Adrenal gland (tissue), 5 donors: ENCODE results near the gene RPSA.
"Not testable (repeated sequence)": the region's sequence is repeated elsewhere in the genome, so short reads cannot be mapped to it uniquely, and the experiment has no call there.

Source experiments
- POLR2A ChIP-seq, 2 donors: fragments of 450-650 bp; IDR thresholded peaks; one replicate each; pipeline ENCODE4 v1.6.1; 2017; ENCODE audit warnings: antibody characterized with exemption in 2 of 2, mild to moderate bottlenecking in 2 of 2, moderate library complexity in 1 of 2
- TF ChIP-seq, protein P1 (sequence below), 6 experiments: fragments of 450-650 bp in 4 of 6; fragments of 200-600 bp in 2 of 6; sonication (generic) in 1 of 6; IDR thresholded peaks; 1 replicate in 5 of 6; 2 replicates in 1 of 6; pipeline versions ENCODE4 v1.5.1 to v1.8.0; 2016 to 2021; ENCODE audit warnings: antibody characterized with exemption in 6 of 6, mild to moderate bottlenecking in 2 of 6, moderate library complexity in 1 of 6
- donor health status: DM: no; HTN: no; CAD: no.

DNA sequence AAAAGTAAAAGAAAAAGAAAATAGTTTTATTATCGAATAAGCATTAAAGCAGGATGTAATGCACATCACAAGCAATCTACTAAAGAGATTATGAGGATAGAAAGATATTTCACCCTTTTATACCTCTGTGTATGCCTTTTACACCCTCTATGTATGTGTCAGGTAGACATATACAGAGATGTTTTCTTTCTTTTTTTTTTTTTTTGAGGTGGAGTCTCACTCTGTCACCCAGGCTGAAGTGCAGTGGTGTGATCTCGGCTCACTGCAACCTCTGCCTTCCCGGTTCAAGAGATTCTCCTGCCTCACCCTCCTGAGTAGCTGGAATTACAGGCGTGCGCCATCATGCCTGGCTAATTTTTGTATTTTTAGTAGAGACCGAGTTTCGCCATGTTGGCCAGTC, 47.4 kb downstream of the RPSA start:
- TF ChIP-seq POLR2A (IDR thresholded peaks at IDR 0.05) = not testable (repeated sequence)
- TF ChIP-seq, protein P1, sequence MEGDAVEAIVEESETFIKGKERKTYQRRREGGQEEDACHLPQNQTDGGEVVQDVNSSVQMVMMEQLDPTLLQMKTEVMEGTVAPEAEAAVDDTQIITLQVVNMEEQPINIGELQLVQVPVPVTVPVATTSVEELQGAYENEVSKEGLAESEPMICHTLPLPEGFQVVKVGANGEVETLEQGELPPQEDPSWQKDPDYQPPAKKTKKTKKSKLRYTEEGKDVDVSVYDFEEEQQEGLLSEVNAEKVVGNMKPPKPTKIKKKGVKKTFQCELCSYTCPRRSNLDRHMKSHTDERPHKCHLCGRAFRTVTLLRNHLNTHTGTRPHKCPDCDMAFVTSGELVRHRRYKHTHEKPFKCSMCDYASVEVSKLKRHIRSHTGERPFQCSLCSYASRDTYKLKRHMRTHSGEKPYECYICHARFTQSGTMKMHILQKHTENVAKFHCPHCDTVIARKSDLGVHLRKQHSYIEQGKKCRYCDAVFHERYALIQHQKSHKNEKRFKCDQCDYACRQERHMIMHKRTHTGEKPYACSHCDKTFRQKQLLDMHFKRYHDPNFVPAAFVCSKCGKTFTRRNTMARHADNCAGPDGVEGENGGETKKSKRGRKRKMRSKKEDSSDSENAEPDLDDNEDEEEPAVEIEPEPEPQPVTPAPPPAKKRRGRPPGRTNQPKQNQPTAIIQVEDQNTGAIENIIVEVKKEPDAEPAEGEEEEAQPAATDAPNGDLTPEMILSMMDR (IDR thresholded peaks at IDR 0.05) = not testable (repeated sequence)
